Lung (tissue), 12 donors: ENCODE data around the gene PPARA. TPM values are rescaled to one million over a fixed set of nuclear protein-coding genes. Genes with fewer than 3 reads are reported as not detected.

Experiments
- ATAC-seq: fragments of 200-7000 bp; cut with Tn5 transposase; one replicate; pipeline ENCODE4 v1.9.1; 2020; ENCODE audit warnings: moderate number of reproducible peaks; ENCODE audit not compliant: insufficient read depth, low FRiP score
- DNase-seq, 3 donors: peaks; one replicate each; pipeline ENCODE4 v3.0.0-alpha.2; 2013 to 2017
- H3K27ac ChIP-seq, 2 donors: one replicate each; pipeline ENCODE4 v1.5.1; 2013; ENCODE audit warnings: mild to moderate bottlenecking in 2 of 2, moderate library complexity in 2 of 2, control low read depth in 1 of 2, inconsistent platforms in 1 of 2, low read depth in 1 of 2, low read length in 1 of 2
- H3K27me3 ChIP-seq, 3 donors: one replicate each; pipeline ENCODE4 v1.5.1; 2013; ENCODE audit warnings: low read length in 2 of 3; ENCODE audit not compliant: control insufficient read depth in 3 of 3, insufficient read depth in 3 of 3
- H3K36me3 ChIP-seq, 4 donors: one replicate each; pipeline ENCODE4 v1.5.1; 2013; ENCODE audit warnings: low read length in 4 of 4, mild to moderate bottlenecking in 1 of 4, moderate library complexity in 1 of 4; ENCODE audit not compliant: control insufficient read depth in 4 of 4, insufficient read depth in 4 of 4
- H3K4me1 ChIP-seq, 5 donors: one replicate each; pipeline ENCODE4 v1.5.1; 2013; ENCODE audit warnings: low read length in 5 of 5, mild to moderate bottlenecking in 2 of 5, moderate library complexity in 1 of 5; ENCODE audit not compliant: control insufficient read depth in 5 of 5, insufficient read depth in 5 of 5
- H3K4me3 ChIP-seq: one replicate; pipeline ENCODE4 v1.5.1; 2013; ENCODE audit warnings: mild to moderate bottlenecking, control low read depth, moderate library complexity
- H3K9ac ChIP-seq, 2 donors: one replicate each; pipeline ENCODE4 v1.5.1; 2013; ENCODE audit warnings: low read length in 2 of 2, control low read depth in 1 of 2; ENCODE audit not compliant: insufficient read depth in 1 of 2
- H3K9me3 ChIP-seq, 4 donors: one replicate each; pipeline ENCODE4 v1.5.1; 2013; ENCODE audit warnings: low read length in 3 of 4, mild to moderate bottlenecking in 1 of 4, moderate library complexity in 1 of 4; ENCODE audit not compliant: control insufficient read depth in 4 of 4, insufficient read depth in 3 of 4
- WGBS, 2 donors: extraction: QIAGEN DNeasy Blood & Tissue Kit; methylation state at CpG; one replicate each; pipeline ENCODE4 v1.1.7; 2013; 5-methylcytosine and 5-hydroxymethylcytosine counted together
- polyA plus RNA-seq, 2 donors: library from polyadenylated mRNA; stranded (reverse); fragments of 200-250 nt; gene quantifications; one replicate each; pipeline ENCODE4 v1.2.1, GENCODE V29; 2013
- total RNA-seq, 2 donors: library from RNA; depleted of rRNA in 1 of 2; stranded (reverse); fragments of >200 nt in 1 of 2; gene quantifications; one replicate each; pipeline ENCODE4 v1.2.1, GENCODE V29; 2014 to 2021
- TF ChIP-seq, protein P1 (sequence below): IDR thresholded peaks from 2 replicates; pipeline ENCODE4 v1.5.1; 2012; ENCODE audit warnings: mild to moderate bottlenecking; ENCODE audit errors: control extremely low read depth, extremely low read depth
- donor health status: control.
- donor health status: control.
- donor health status: Bipolar disorder and iron deficiency.
- donor health status: healthy.
- donor health status: DM: yes; HTN: yes; CAD: no.

PPARA gene
- total and polyA plus RNA-seq, 4 donors: 4.4 to 18.1 (median 11.0) TPM

- H3K9me3 ChIP-seq: no peaks in the 10 kb centered on the region
- 45 to 76% methylated on average over 20 of the region's 20 CpGs for WGBS, 2 donors
- H3K4me3 ChIP-seq: no peak overlapping the region
- ATAC-seq (no peak), DNase-seq (no peak)
- TF ChIP-seq, protein P1, sequence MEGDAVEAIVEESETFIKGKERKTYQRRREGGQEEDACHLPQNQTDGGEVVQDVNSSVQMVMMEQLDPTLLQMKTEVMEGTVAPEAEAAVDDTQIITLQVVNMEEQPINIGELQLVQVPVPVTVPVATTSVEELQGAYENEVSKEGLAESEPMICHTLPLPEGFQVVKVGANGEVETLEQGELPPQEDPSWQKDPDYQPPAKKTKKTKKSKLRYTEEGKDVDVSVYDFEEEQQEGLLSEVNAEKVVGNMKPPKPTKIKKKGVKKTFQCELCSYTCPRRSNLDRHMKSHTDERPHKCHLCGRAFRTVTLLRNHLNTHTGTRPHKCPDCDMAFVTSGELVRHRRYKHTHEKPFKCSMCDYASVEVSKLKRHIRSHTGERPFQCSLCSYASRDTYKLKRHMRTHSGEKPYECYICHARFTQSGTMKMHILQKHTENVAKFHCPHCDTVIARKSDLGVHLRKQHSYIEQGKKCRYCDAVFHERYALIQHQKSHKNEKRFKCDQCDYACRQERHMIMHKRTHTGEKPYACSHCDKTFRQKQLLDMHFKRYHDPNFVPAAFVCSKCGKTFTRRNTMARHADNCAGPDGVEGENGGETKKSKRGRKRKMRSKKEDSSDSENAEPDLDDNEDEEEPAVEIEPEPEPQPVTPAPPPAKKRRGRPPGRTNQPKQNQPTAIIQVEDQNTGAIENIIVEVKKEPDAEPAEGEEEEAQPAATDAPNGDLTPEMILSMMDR: no peak
- H3K27me3 ChIP-seq: no peaks in the 10 kb centered on the region
- no peak overlapping the region for H3K9ac ChIP-seq
- no peaks in the 10 kb centered on the region for H3K4me1 ChIP-seq
- H3K36me3 ChIP-seq: peaks cover 7 to 20% (median 10%) of the 10 kb centered on the region in 4 donors
- no peak overlapping the region for H3K27ac ChIP-seq
Measured at GRCh38 chr22:46239261-46240048, 89.1 kb downstream of the PPARA start.

DNA sequence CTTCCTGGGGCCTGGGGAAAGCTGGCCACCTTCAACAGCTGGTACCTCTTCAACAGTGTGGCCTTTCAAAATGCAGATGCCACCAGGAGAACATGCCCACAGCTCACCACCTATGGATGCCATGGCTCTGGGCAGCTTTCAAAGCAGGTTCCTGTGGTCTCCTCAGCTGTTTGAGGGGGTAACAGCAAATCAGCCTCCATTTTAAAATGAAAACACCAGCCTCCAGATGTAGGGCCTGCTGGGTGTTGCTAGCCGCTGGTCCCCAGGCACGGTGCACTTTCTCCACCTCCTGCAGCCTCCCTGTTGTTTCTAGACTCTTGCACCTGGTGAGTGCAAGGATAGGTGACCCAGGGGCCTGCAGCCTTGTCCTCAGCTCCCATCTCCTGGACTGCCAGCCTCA lies 89.7 kb downstream of the PPARA start:
- WGBS, 2 donors: 83 to 94% methylated on average over 2 of the region's 2 CpGs
- Histone ChIP-seq H3K9me3 (no peaks in the 10 kb centered on the region), H3K27ac (no peak overlapping the region)

DNA sequence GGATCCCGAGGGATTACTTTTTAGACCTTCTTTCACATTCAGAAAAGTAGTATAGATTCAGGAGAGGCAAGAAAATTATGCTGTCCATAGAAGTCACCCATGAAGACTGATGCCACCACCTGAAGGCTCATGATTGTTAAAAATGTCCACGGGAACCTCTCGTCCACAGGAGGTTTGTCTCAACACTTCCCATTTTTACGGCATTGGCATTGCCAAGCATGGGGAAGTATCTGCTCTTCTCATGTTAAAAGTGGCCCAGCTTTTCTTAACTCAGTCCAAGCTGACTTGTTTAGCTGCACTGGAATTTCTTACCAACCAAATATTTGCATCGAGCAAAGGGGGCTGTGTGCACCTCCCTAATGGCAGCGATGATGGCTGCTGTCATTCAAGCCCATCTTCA lies 90.2 kb downstream of the PPARA start:
- 59 to 81% methylated on average over 6 of the region's 6 CpGs for WGBS, 2 donors
- H3K36me3 ChIP-seq: peaks cover 6 to 21% (median 11%) of the 10 kb centered on the region in 4 donors
- ATAC-seq: no peak

More for the DNA sequence above, 89.7 kb downstream of the PPARA start:
- Histone ChIP-seq H3K4me1 (peaks cover 0 to 2% (median 0%) of the 10 kb centered on the region in 5 donors), H3K4me3 (no peak overlapping the region), H3K9ac (no peak overlapping the region), H3K36me3 (peaks cover 7 to 23% (median 12%) of the 10 kb centered on the region in 4 donors), H3K27me3 (no peaks in the 10 kb centered on the region)
- no peak for ATAC-seq
- TF ChIP-seq, protein P1: no peak
- no peak for DNase-seq

More for the DNA sequence above, 90.2 kb downstream of the PPARA start:
- Histone ChIP-seq H3K27me3 (no peaks in the 10 kb centered on the region), H3K9me3 (no peaks in the 10 kb centered on the region), H3K4me3 (no peak overlapping the region), H3K9ac (no peak overlapping the region), H3K27ac (no peak overlapping the region), H3K4me1 (peaks cover 0 to 6% (median 0%) of the 10 kb centered on the region in 5 donors)
- DNase-seq: no peak
- TF ChIP-seq, protein P1: no peak
